ENCODE results near the gene CS. TPM values are rescaled to one million over a fixed set of nuclear protein-coding genes. Genes with fewer than 3 reads are reported as not detected.

CS gene
- total RNA-seq, 4 donors from 2014 or later, result 126 to 175 (median 133) TPM

DNA sequence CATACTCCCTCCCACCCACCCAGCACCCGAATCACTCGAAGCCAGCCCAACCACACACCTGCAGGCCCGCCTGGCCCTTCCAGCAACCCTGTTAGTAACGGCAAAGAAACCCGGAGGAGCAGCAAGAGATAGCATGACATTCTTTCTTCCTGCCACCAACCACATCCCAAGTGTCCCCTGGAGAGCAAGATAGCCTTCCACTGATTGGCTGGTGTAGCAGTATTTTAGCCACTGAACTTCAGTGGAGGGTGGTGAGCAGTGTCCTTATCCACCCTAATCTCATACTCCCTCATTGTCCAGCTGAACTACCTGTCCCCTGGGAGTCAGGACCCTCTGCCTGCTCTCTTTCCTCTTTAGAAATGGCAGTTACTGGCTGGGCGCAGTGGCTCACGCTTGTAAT, 71.0 kb downstream of the CS start:
- H3K36me3 ChIP-seq, result peaks cover 0 to 40% (median 7%) of the 10 kb centered on the region in 3 donors
- H3K27me3 ChIP-seq, result no peaks in the 10 kb centered on the region
- WGBS, 2 donors, result 83 to 96% methylated on average over 4 of the region's 7 CpGs
- TF ChIP-seq, protein P1, sequence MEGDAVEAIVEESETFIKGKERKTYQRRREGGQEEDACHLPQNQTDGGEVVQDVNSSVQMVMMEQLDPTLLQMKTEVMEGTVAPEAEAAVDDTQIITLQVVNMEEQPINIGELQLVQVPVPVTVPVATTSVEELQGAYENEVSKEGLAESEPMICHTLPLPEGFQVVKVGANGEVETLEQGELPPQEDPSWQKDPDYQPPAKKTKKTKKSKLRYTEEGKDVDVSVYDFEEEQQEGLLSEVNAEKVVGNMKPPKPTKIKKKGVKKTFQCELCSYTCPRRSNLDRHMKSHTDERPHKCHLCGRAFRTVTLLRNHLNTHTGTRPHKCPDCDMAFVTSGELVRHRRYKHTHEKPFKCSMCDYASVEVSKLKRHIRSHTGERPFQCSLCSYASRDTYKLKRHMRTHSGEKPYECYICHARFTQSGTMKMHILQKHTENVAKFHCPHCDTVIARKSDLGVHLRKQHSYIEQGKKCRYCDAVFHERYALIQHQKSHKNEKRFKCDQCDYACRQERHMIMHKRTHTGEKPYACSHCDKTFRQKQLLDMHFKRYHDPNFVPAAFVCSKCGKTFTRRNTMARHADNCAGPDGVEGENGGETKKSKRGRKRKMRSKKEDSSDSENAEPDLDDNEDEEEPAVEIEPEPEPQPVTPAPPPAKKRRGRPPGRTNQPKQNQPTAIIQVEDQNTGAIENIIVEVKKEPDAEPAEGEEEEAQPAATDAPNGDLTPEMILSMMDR (IDR thresholded peaks at IDR 0.05), result no peak
- intact Hi-C loops (cut with DNase I), result no loop called here
- no peak for DNase-seq
- no peak overlapping the region for H3K27ac ChIP-seq
- H3K4me3 ChIP-seq, result no peak overlapping the region
- H3K9me3 ChIP-seq, result no peaks in the 10 kb centered on the region
- H3K4me1 ChIP-seq, result peaks cover 7 to 13% (median 9%) of the 10 kb centered on the region in 3 donors

DNA sequence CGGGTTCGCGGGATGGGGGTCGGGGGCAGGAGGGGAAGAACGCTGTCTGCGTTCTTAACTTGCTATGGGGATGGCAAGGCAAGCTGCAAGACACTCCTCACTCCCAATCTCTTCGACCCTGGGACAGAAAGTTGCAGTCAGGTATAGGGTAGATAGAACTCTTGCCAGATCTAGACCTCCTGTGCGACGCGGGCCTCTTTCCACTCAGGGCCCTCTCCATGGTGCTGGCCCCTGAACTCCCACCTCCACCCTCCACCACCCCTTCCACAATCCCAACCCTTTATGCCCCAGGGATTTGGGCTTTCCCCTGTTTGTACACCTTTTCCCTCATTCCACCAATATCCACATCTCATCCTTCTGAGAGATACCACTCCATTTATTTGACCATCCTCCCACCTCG, 75.2 kb downstream of the CS start:
- DNase-seq, result no peak
- TF ChIP-seq POLR2A (IDR thresholded peaks at IDR 0.05), result no peak
- TF ChIP-seq, protein P1 (IDR thresholded peaks at IDR 0.05), result no peak
- WGBS, 2 donors, result 54 to 70% methylated on average over 9 to 10 of the region's 11 CpGs
- no peaks in the 10 kb centered on the region for H3K27me3 ChIP-seq
- peaks cover 32 to 47% (median 33%) of the 10 kb centered on the region in 3 donors for H3K4me1 ChIP-seq
- no peaks in the 10 kb centered on the region for H3K9me3 ChIP-seq
- peak overlapping the region; percentile 67 to 81 (median 69) for H3K4me3 ChIP-seq
- H3K36me3 ChIP-seq, result peaks cover 0 to 40% (median 7%) of the 10 kb centered on the region in 3 donors
- peak overlapping the region; percentile 80 to 99 (median 92) for H3K27ac ChIP-seq
- intact Hi-C loops (cut with DNase I), result no loop called here

DNA sequence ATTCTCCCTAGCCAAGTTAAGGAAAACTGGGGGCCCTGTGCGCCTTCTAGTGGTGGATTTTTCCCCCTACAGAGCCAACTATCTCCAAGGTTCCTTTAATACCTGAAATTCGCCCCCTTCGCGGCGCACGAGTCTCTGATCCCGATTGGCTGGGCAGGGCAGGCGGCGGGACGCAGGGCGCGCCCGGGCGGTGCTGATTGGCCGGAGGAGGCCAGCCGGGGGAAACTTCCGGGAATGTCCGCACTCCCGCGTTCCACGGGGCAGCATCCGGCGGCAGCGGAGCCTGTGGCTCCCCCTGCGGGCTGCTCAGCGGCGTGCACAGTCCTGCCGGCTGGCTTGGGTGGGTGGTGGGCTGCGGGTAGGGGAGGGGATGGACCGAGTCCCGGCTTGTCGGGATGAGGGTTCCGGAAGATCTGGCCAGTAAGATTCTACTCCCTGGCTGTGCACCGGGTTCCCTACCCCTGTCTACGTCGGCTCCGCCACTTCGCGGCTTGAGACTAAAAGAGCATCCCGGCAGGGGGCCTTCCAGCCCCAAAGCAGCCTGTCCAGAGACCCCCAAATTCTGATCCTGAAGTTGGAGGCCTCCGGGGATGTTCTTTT, 75.9 kb downstream of the CS start, which contains the start of gene NABP2:
TSS of gene NABP2 (plus strand) at position 241 of the 600 bp plus-strand sequence. CDS start 515 bp downstream, outside the sequence.
- H3K36me3 ChIP-seq, result peaks cover 0 to 37% (median 7%) of the 10 kb centered on the region in 3 donors
- H3K4me3 ChIP-seq, result peak within 1 kb of the TSS; percentile 67 to 81 (median 69)
- no peaks in the 10 kb centered on the region for H3K9me3 ChIP-seq
- peaks cover 33 to 54% (median 37%) of the 10 kb centered on the region in 3 donors for H3K4me1 ChIP-seq
- 0% methylated on average over 1 to 16 of the region's 41 CpGs for WGBS, 2 donors
- peak within 1 kb of the TSS; percentile 80 to 99 (median 98) for H3K27ac ChIP-seq
- no peaks in the 10 kb centered on the region for H3K27me3 ChIP-seq
- intact Hi-C loops (cut with DNase I), result no loop called here
- TF ChIP-seq, protein P1 (IDR thresholded peaks at IDR 0.05), result peak; percentile 83 to 98 (median 90)
- peak in 2 of 4 donors; percentile 5 to 30 for TF ChIP-seq POLR2A (IDR thresholded peaks at IDR 0.05)
- DNase-seq, result peak; percentile 74

DNA sequence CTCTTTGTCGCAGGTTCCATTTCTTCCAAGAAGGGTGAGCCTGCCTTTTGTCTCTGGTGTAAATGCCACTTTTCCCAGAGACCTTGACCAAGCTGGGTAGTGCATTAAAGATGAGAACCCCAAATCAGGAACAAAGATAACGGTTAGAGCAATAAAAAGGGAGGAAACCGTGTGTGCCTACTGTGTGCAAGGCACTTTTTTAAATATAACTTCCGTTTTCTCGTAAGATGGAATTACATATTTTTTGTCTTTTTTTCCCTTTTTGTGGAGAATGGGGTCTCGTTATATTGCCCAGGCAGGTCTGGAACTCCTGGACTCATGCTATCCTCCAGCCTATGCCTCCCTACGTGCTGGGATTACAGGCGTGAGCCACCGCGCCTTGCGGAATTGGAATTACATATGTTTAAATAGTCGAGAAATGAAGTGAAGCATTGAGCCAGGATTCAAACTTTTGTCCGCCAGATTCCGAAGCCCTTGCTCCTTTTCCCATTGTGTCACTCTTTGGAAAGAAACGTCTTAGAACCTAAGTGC, 76.5 kb downstream of the CS start:
- no peak for DNase-seq
- Histone ChIP-seq H3K4me3 (peak overlapping the region; percentile 67 to 81 (median 69)), H3K27ac (peak overlapping the region; percentile 80 to 99 (median 92)), H3K9me3 (no peaks in the 10 kb centered on the region), H3K36me3 (peaks cover 0 to 31% (median 2%) of the 10 kb centered on the region in 3 donors), H3K4me1 (peaks cover 33 to 59% (median 37%) of the 10 kb centered on the region in 3 donors), H3K27me3 (no peaks in the 10 kb centered on the region)
- intact Hi-C loops (cut with DNase I), result no loop called here
- no peak for TF ChIP-seq POLR2A (IDR thresholded peaks at IDR 0.05)
- TF ChIP-seq, protein P1 (IDR thresholded peaks at IDR 0.05), result no peak
- WGBS, 2 donors, result 21 to 26% methylated on average over 15 of the region's 15 CpGs

DNA sequence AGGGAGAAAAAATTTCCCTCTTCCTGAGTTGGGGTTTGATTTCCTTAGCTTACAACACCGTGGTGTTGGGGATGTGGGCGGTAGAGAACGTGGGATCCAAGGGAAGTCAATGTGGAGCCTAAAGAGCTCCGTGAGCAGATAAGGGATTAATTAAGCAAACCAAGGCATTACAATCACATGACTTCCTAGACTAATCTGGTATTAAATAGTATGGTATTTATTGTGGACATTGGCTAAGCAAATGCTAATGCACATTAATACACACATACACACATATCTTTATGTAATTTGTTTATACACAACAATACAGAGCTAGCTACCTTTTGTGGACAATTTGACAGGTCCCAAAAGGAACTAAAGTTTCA, 77.6 kb downstream of the CS start:
- WGBS, 2 donors, result 13 to 17% methylated on average over 4 of the region's 4 CpGs
- intact Hi-C loops (cut with DNase I), result no loop called here
- peaks cover 0 to 26% (median 0%) of the 10 kb centered on the region in 3 donors for H3K36me3 ChIP-seq
- peak overlapping the region; percentile 94 to 99 (median 98) for H3K27ac ChIP-seq
- no peak for DNase-seq
- H3K9me3 ChIP-seq, result no peaks in the 10 kb centered on the region
- H3K27me3 ChIP-seq, result no peaks in the 10 kb centered on the region
- H3K4me3 ChIP-seq, result peak overlapping the region; percentile 73 to 89 (median 83)
- H3K4me1 ChIP-seq, result peaks cover 33 to 66% (median 37%) of the 10 kb centered on the region in 3 donors
- no peak for TF ChIP-seq POLR2A (IDR thresholded peaks at IDR 0.05)
- TF ChIP-seq, protein P1 (IDR thresholded peaks at IDR 0.05), result no peak

Data from esophagus squamous epithelium (tissue), 5 donors.